GM19240 (cell line): ENCODE results near the gene GSTP1.
A peak's percentile ranks its signal among the peaks of the same experiment; 100 is the strongest.
"Not testable (repeated sequence)": the region's sequence is repeated elsewhere in the genome, so short reads cannot be mapped to it uniquely, and the experiment has no call there.

ENCODE experiments used
- DNase-seq: peaks from one replicate; pipeline ENCODE4 v3.0.0; 2011; ENCODE audit warnings: low spot score; ENCODE audit not compliant: insufficient read length

GSTP1 gene

DNA sequence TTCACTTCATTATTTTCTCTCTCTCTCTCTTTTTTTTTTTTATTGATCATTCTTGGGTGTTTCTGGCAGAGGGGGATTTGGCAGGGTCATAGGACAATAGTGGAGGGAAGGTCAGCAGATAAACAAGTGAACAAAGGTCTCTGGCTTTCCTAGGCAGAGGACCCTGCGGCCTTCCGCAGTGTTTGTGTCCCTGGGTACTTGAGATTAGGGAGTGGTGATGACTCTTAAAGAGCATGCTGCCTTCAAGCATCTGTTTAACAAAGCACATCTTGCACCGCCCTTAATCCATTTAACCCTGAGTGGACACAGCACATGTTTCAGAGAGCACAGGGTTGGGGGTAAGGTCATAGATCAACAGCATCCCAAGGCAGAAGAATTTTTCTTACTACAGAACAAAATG, 13.8 kb downstream of the GSTP1 start:
- not testable (repeated sequence) for DNase-seq

DNA sequence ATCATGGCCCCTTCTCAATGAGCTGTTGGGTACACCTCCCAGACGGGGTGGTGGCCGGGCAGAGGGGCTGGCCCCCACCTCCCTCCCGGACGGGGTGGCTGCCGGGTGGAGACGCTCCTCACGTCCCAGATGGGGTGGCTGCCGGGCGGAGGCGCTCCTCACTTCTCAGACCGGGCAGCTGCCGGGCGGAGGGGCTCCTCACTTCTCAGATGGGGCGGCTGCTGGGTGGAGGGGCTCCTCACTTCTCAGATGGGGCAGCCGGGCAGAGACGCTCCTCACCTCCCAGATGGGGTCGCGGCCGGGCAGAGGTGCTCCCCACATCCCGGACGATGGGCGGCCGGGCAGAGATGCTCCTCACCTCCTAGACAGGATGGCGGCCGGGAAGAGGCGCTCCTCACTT, 14.4 kb downstream of the GSTP1 start:
- not testable (repeated sequence) for DNase-seq

DNA sequence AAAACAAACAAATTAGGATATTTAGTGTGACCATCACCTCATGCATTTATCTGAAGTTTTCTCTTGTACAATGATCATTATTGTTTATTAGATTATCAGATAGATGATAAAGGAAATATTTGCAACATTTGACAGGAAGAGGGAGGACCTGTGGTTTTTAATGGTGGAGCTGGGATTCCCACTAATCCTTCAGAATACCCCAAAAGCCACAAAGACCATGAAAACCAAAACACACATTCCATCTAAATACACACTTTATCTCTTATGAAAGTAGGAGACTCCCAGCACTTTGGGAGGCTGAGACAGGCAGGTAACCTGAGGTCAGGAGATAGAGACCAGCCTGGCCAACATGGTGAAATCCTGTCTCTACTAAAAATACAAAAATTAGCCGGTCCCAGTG, 15.5 kb downstream of the GSTP1 start:
- no peak for DNase-seq

DNA sequence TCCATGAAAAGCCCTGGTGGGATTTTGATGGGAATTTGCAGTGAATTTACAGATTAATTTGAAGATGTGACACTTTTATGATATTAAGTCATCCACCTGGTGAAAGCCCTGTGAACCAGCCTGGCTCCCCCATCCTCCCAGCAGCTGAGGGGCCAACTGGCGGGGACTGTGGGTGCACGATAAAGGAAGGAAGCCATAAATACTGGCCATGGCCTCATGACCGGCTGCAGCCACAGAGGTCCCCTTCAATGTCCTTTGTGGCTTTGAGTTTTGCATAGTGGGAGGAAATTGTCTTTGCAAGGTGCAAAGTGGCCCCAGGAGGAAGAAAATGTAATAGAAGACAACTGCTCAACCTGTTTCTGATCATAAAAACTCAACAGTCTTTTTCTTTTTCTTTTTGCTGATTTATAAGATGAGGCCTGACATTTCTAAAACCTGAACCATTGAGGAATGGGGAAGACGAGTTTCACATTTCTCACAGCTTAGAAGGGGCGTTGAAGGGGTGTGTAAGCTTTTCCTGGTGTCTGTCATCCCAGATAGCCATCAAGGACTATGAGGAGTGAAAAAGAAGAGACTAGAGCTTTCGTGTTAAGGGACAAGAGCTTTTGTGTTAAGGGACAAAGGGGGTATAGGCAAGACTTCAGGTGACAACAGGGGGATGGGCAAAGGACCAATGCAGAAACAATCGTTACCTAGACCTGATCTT, 16.9 kb downstream of the GSTP1 start:
- DNase-seq = no peak

DNA sequence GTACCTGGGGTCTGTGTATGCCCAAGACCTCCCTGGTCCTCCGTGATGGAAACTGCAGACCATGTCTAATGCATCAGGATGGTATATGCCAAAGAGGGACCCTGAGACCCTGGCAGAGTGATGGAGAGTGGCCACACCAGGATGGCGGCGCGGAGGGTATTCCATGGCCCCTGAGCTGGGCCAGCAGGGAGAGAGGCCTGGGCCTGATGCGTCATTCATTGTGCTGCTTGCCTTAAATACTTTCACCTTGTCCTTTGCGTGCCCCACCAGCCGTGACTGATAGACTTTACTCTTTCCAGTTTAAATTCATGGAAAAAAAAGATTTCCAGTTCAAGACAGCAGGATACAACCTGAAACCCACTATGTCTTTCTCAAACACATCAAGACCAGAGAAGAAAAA, 17.5 kb downstream of the GSTP1 start:
- no peak for DNase-seq

DNA sequence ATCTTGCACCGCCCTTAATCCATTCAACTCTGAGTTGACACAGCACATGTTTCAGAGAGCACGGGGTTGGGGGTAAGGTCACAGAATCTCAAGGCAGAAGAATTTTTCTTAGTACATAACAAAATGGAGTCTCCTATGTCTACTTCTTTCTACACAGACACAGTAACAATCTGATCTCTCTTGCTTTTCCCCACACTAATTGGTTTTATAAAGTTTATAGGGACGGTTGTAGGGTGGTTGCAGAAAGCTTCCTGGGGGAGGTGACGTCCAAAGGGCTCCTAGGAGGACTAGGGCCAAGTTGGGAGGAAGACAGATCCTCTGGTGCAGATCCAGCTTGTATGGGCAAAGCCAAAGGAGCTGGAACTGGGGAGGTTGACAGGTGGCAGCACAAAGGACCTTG, 20.5 kb downstream of the GSTP1 start:
- not testable (repeated sequence) for DNase-seq

DNA sequence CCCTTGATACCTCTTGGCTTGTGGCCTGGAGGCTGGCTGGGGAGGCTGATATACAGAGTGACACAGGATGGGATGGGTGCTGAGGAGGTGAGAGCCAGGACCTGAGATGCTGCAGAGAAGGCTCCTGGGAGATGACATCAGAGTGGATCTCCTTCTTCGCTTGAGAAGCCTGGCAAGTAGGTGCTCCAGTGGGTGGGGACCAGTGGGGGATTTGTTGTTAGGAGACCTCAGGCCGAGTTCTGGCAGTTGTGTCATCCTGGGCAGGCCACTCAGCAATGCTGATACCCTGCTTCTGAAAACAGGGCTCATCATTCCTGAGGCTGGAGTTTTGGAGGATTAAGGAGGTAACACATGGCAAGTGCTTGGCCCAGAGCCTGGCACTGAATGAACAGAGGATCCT, 21.2 kb downstream of the GSTP1 start:
- DNase-seq = no peak

DNA sequence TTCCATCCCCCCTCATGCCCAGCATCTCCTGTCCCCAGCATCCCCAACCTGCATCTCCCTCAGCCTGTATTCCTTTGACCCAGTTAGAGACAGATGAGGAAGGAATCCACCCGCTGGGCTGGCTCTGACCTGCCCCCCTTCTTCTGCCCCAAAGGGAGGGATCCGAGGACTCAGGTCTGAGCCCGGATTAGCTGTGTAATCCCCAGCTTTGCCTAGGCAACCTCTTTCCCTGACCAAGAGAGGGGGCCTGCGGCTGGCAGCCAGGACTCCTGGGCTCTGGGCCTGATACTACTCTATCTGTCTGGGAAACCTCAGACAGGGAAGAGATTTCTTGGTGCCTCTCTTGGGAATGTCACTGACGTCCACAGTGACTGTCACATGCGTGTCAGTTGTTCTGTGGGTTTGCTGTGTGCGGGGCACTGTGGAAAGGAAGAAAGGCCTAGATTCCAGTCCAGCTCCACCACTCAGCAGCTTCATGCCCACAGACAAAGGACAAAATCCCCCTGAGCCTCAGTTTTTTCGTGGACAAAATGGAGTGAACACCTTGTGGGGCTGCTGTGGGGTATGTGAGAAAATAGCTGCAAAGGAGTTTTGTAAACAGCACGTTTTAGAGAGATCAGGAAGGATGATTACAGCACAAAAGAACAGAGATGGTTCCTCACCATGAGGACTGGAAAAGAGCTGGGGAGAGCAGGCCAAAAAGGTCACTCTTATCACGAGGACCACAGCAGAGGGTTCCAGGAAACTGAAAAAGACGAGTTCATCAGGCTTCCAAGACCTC, 21.8 kb downstream of the GSTP1 start:
- DNase-seq = no peak

DNA sequence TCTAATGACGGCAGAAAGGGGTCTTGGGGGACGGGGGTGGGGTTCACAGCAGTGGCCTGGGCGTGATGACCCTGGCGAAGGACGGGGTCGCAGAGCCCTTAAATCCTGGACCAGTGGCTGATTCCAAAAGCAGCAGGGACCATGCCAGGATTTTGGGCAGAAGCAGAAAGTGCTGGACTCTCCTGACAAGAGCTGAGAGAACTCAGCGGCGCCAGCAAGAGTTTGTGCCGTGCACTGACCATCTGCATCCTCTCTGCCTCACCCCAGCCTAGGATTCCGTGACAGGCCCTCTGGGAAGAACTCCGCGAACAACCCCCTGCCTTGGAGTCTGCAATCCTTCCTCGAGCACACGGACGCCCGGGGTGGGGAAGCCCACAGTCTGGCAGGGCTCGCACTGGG, 22.5 kb downstream of the GSTP1 start:
- no peak for DNase-seq

DNA sequence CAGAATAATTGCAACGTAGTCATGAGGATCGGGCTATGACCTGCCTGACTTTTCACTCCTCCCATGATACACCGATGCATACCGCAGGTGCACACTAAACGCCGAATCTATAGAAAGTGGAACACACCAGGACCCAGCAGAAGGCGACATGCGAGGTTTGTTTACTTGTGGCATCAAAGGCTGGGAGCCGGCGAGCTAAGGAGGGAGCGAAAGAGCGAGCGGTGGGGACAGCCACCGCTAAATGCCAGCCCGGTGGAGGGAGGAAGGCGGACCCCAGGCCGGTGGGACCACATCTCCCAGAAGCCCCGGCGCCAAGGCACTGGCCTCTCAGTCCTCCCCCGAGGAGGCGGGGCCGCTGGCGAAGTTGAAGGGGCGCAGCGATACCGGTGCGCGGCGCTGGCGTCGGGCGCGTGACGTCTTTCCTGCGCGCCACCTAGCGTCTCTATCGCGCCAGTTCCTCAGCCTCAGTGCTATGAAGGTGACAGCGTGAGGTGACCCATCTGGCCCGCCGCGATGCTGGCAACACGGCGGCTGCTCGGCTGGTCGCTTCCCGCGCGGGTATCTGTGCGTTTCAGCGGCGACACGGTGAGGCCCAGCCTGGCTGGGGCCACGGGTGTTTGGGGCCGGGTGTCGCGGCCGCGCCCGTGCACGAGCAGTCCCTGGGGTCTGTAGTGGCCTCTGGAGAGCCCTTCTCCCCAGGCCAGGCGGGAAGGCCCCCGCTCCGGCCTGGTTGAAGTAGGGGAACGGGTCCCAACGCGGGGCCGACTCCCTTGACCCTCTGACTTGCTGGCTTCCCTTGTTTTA, 23.1 kb downstream of the GSTP1 start, which contains the start of gene NDUFV1:
TSS of gene NDUFV1 (plus strand) at position 445 of the 804 bp plus-strand sequence. CDS start at position 514, 69 bp downstream.
- DNase-seq = peak; percentile 70

DNA sequence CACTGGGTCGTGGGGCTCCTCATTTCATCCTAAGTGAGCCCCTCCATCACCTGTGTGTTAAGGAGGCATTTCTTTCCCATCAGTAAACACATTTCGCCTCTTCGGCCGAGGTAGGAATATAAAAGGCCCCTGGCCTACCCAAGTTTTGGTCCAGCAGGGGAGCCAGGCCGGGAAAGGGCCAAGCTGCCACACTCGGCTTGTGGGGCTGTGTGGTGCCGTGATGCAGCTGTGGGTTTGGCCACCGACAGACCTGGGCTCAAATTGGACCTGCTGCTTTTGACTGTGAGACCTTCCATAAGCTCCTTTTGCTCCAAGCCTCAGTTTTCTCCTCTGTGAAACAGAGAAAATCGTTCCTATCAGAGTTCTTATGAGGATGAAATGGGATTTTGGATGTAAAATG, 23.9 kb downstream of the GSTP1 start:
- no peak for DNase-seq

DNA sequence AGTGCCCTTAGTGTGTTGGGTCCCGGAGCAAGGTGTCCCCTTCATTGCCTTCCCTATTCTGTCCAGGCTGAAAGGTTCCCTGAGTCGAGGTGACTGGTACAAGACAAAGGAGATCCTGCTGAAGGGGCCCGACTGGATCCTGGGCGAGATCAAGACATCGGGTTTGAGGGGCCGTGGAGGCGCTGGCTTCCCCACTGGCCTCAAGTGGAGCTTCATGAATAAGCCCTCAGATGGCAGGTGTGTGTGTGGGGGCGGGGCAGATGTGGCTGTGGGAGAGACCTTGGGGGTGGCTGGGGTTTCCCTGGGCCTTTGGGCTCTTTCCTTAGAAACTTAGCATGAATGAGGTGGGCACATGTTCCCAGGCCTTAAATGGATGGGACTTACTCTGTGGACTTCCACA, 24.9 kb downstream of the GSTP1 start:
- DNase-seq = no peak

DNA sequence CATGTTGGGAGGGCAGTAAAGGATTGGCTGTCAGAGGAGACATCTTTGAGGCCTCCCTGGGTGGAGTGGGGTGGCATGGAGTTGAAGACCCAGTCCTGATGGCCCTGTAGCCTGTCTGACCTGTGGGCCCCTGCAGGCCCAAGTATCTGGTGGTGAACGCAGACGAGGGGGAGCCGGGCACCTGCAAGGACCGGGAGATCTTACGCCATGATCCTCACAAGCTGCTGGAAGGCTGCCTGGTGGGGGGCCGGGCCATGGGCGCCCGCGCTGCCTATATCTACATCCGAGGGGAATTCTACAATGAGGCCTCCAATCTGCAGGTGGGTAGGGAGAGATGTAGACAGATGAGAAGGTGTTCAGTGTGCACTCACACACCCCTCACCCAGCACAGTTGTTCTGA, 25.7 kb downstream of the GSTP1 start:
- DNase-seq = no peak

DNA sequence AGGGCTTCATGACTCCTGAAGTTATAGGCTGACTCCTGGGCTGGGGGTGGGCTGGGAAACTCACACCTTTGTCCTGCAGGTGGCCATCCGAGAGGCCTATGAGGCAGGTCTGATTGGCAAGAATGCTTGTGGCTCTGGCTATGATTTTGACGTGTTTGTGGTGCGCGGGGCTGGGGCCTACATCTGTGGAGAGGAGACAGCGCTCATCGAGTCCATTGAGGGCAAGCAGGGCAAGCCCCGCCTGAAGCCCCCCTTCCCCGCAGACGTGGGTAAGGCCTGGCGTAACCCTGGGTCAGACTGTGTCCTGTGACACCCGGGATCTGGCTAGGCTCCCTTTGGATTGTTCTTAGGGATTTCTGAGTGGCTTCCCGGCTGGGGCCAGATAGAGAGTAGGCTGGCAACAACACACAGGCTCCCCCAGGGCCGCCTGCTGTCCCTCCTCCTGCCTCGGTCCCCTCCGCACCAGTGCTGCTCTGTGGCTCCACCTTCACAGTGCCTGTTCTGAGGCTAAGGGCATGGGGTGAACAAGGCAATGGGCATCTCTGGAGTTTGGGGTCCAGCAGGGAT, 26.8 kb downstream of the GSTP1 start:
- DNase-seq = no peak

DNA sequence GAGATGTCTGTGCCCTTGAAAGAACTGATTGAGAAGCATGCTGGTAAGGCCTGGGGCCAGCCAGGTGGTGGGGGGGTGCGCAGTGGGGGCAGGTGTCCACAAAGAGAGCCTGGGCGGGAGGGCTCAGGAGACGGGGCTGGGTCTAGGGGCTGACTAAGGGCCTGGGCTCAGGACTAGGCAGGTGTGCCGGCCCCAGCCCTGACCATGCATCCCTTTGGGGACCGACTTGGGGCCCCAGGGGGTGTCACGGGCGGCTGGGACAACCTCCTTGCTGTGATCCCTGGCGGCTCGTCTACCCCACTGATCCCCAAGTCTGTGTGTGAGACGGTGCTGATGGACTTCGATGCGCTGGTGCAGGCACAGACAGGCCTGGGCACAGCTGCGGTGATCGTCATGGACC, 27.6 kb downstream of the GSTP1 start:
- no peak for DNase-seq

DNA sequence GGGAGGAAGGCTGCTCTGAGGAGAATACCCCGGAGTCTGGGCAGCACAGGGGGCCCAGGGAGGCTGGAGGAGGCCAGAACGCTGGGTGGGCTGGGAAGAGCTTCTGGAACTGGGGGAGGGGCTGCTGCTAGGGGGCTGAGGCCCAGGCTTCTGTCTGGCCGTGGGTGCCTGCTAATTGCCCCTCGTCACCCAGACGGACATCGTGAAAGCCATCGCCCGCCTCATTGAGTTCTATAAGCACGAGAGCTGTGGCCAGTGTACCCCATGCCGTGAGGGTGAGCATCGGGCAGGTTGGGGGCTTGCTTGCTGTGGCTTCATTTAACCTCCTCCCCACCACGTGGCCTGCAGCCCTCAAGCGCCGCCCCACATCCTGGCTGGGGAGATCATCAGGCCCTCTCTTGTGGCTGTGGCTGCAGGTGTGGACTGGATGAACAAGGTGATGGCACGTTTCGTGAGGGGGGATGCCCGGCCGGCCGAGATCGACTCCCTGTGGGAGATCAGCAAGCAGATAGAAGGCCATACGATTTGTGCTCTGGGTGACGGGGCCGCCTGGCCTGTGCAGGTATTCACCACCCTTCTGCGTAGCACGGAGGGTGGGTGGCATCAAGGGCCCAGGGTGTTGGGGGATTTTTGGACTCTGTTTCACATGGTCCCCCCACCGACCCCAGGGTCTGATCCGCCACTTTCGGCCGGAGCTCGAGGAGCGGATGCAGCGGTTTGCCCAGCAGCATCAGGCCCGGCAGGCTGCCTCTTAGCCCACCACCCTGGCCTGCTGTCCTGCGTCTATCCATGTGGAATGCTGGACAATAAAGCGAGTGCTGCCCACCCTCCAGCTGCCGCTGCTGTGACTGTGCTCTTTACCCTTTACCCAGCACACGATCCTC, 28.3 kb downstream of the GSTP1 start:
- no peak for DNase-seq

DNA sequence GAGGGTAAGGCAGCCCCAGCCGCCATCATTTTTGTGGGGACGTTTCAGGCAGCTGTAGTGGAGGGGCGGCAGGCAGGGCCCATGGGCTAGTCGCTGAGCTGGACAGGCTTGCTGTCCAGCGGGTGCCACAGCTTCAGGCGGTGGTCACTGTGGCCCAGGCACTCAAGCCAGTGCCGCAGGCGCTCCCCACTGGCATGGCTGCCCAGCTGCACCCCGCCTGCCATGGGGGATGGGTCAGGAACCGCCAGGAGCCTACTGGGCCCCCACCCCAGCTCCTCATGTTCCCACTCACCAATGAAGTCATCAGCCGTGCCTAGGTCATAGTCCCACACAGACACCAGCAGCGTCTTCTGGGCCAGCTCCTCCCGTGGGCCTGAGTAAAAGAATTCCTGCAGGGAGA, 29.1 kb downstream of the GSTP1 start:
- no peak for DNase-seq

DNA sequence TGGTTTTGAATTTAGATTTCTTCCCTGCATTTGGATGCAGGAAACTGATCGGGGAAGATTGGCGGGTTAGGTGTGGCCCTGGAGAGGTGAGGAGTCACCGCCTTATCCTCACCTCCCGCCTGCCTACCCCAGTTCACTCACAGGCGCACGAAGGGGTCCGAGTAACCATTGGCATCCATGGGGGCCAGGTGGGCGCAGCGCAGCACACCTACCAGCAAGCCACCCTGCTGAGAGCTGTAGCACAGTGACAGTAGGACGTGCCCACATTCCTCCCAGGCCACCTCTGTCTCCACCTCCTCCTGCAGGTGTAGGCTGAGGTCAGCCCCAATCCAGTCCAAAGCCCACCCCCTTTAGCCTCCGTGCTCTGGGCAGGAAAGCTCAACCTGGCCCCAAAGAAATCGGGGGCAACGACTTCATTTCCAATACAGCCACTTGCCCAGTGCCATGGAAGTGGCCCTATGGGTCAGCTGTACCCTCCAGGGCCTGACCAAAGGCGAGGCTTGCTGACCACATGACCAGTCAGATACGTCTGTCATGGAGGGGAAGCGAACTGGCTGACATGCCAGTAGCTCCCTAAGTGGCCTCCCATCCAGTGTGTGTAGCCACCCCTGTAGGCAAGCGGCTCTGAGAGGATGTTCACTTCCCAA, 29.8 kb downstream of the GSTP1 start:
- DNase-seq = no peak

DNA sequence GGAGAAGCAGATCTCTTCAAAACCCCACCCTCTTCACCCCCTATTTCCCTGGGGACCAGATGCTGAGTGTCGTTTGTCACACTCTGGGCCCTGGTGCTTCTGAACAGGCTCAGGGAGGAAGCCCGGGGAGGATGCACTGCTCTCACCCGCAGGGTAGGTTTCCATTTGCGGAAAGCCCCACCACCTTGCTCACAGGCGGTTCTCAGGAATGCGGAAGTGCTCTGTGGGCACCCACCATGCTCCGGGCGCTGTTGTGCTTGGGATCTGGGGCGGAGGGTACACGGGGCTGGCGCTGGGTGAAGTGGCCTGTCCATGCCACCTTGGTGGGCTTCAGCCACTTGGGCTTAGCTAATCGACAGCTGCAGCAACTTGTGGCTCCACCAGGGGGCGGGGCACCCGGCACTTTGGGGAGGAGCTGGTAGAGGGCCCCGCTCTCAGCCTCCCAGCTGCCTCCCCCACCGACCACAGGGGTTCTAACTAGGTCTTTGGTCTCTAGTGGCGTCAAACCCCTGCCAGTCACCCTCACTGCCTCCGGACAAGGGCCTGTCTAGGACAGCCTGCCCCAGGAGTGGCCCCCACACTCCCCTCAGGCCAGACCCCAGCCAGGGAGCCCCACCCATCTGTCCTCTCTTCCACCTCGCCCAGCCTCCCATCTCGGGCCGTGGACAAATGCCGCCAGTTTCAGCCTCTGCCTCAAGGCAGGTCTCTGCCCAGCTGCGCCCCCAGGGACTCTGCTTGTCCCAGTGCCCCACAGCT, 30.5 kb downstream of the GSTP1 start:
- DNase-seq = peak; percentile 81
